ENCODE measurements around the gene SPTBN2.
"Not testable (repeated sequence)": the region's sequence is repeated elsewhere in the genome, so short reads cannot be mapped to it uniquely, and the experiment has no call there.

The SPTBN2 gene

GRCh38 chr11:66728693-66729385, at the start of gene SPTBN2:
Gene SPTBN2, minus strand, starts transcription at chr11:66729216. Its CDS starts 7,976 bp downstream, at chr11:66721240.
- peak; percentile 82 for DNase-seq

GRCh38 chr11:66768818-66769217, 39.8 kb upstream of the SPTBN2 start:
- DNase-seq, result no peak

GRCh38 chr11:66768088-66768521, 39.1 kb upstream of the SPTBN2 start:
- no peak for DNase-seq

GRCh38 chr11:66767666-66768065, 38.6 kb upstream of the SPTBN2 start:
- DNase-seq, result no peak

GRCh38 chr11:66766681-66767080, 37.7 kb upstream of the SPTBN2 start:
- DNase-seq, result no peak

GRCh38 chr11:66762088-66762487, 33.1 kb upstream of the SPTBN2 start:
- no peak for DNase-seq

GRCh38 chr11:66752148-66752547, 23.1 kb upstream of the SPTBN2 start:
- no peak for DNase-seq

GRCh38 chr11:66749091-66749490, 20.1 kb upstream of the SPTBN2 start:
- DNase-seq, result no peak

GRCh38 chr11:66747480-66747879, 18.5 kb upstream of the SPTBN2 start:
- no peak for DNase-seq

- peak; percentile 35 for DNase-seq
These were observed 16.6 kb upstream of the SPTBN2 start for GRCh38 chr11:66745356-66746235.

- peak; percentile 89 for DNase-seq
These were observed 15.7 kb upstream of the SPTBN2 start for GRCh38 chr11:66744485-66745355.

GRCh38 chr11:66743271-66743968, 14.4 kb upstream of the SPTBN2 start:
- DNase-seq, result no peak

- DNase-seq, result no peak
These were observed 12.1 kb upstream of the SPTBN2 start for GRCh38 chr11:66741153-66741552.

GRCh38 chr11:66739983-66740382, 11.0 kb upstream of the SPTBN2 start:
- DNase-seq, result no peak

- no peak for DNase-seq
These were observed 5.2 kb upstream of the SPTBN2 start for GRCh38 chr11:66734215-66734614.

- DNase-seq, result no peak
These were observed 431 bp upstream of the SPTBN2 start for GRCh38 chr11:66729447-66729846.

- no peak for DNase-seq
These were observed 851 bp downstream of the SPTBN2 start for GRCh38 chr11:66728038-66728692.

- peak; percentile 77 for DNase-seq
These were observed 1.6 kb downstream of the SPTBN2 start for GRCh38 chr11:66727282-66728037.

- peak; percentile 56 for DNase-seq
These were observed 3.4 kb downstream of the SPTBN2 start for GRCh38 chr11:66725647-66726046.

GRCh38 chr11:66725114-66725513, 3.9 kb downstream of the SPTBN2 start:
- no peak for DNase-seq

GRCh38 chr11:66724167-66724566, 4.8 kb downstream of the SPTBN2 start:
- DNase-seq, result not testable (repeated sequence)
